Aorta (tissue), 5 donors: ENCODE data around the gene IGSF8. TPM values are rescaled to one million over a fixed set of nuclear protein-coding genes. Genes with fewer than 3 reads are reported as not detected.
"Not testable (repeated sequence)": the region's sequence is repeated elsewhere in the genome, so short reads cannot be mapped to it uniquely, and the experiment has no call there.

Source experiments
- ATAC-seq: fragments of 200-7000 bp; cut with Tn5 transposase; one replicate; pipeline ENCODE4 v1.9.1; 2022; ENCODE audit warnings: moderate library complexity; ENCODE audit not compliant: low FRiP score
- DNase-seq, 2 donors: peaks; one replicate each; pipeline ENCODE4 v3.0.0-alpha.2; 2020
- H3K27ac ChIP-seq, 2 donors: one replicate each; pipeline ENCODE4 v1.5.1; 2013; ENCODE audit warnings: low read length in 2 of 2, mild to moderate bottlenecking in 2 of 2, moderate library complexity in 2 of 2, control low read depth in 1 of 2, inconsistent platforms in 1 of 2, low read depth in 1 of 2
- H3K27me3 ChIP-seq, 2 donors: one replicate each; pipeline ENCODE4 v1.6.1; 2013; ENCODE audit warnings: control low read depth in 1 of 2, low read length in 1 of 2, mild to moderate bottlenecking in 1 of 2, moderate library complexity in 1 of 2; ENCODE audit not compliant: insufficient read depth in 2 of 2, control insufficient read depth in 1 of 2
- H3K36me3 ChIP-seq, 2 donors: one replicate each; pipeline ENCODE4 v1.6.1; 2013; ENCODE audit warnings: control low read depth in 1 of 2, low read length in 1 of 2, mild to moderate bottlenecking in 1 of 2; ENCODE audit not compliant: insufficient read depth in 2 of 2, control insufficient read depth in 1 of 2
- H3K4me1 ChIP-seq, 2 donors: one replicate each; pipeline ENCODE4 v1.6.1; 2013; ENCODE audit warnings: low read length in 2 of 2, control low read depth in 1 of 2, mild to moderate bottlenecking in 1 of 2, moderate library complexity in 1 of 2; ENCODE audit not compliant: insufficient read depth in 2 of 2, control insufficient read depth in 1 of 2
- H3K4me3 ChIP-seq, 2 donors: one replicate each; pipeline ENCODE4 v1.5.1; 2013; ENCODE audit warnings: low read length in 2 of 2, control low read depth in 1 of 2, mild to moderate bottlenecking in 1 of 2
- H3K9me3 ChIP-seq: one replicate; pipeline ENCODE4 v1.6.1; 2013; ENCODE audit warnings: mild to moderate bottlenecking, low read length; ENCODE audit not compliant: control insufficient read depth
- WGBS, 2 donors: extraction: QIAGEN DNeasy Blood & Tissue Kit; methylation state at CpG; one replicate each; pipeline ENCODE4 v1.1.7; 2013; 5-methylcytosine and 5-hydroxymethylcytosine counted together
- intact Hi-C, 2 donors: fragments of 100-400 bp; cut with DNase I; formaldehyde crosslinking; loops; one replicate each; pipeline versions ENCODE4 v1.14.2 to v1.15.0; 2022
- polyA plus RNA-seq, 2 donors: library from polyadenylated mRNA; stranded (reverse); fragments of 200-250 nt; gene quantifications; one replicate each; pipeline ENCODE4 v1.2.3, GENCODE V29; 2013
- total RNA-seq, 2 donors: library from RNA; stranded (reverse); fragmentation: NEBNext Ultra II Directional; extraction: Animal tissue kit (Norgen Biotek cat#: 25700); gene quantifications; one replicate each; pipeline ENCODE4 v1.2.1, GENCODE V29; 2021
- donor health status: healthy with polysubstance abuse.
- donor health status: Bipolar disorder and iron deficiency.
- donor health status: DM: no; HTN: no; CAD: no.
- donor health status: DM: no; HTN: no; CAD: no.
- donor health status: DM: yes; HTN: yes; CAD: no.

Gene IGSF8
- total and polyA plus RNA-seq, 4 donors: 10.5 to 48.0 (median 31.5) TPM

GRCh38 chr1:160115545-160116282, 17.3 kb upstream of the IGSF8 start, which contains the start of gene ATP1A2:
Gene ATP1A2 (plus strand): TSS chr1:160115759. CDS start chr1:160115862, 103 bp downstream.
- H3K4me3 ChIP-seq: peak within 1 kb of the TSS; percentile 1 to 72
- DNase-seq: no peak
- H3K36me3 ChIP-seq: no peaks in the 10 kb centered on the region
- no peaks in the 10 kb centered on the region for H3K9me3 ChIP-seq
- peak; percentile 70 for ATAC-seq
- no peaks in the 10 kb centered on the region for H3K27me3 ChIP-seq
- H3K4me1 ChIP-seq: no peaks in the 10 kb centered on the region
- intact Hi-C loops: loop anchor here in 1 of 2 donors (5.0 kb wide), 2 partner anchors 37 to 77 kb away; partner anchors contain the start of genes ATP1A4 and CASQ1
- WGBS, 2 donors: 3 to 6% methylated on average over 15 to 16 of the region's 16 CpGs
- H3K27ac ChIP-seq: peak within 1 kb of the TSS; percentile 63 to 81

DNA sequence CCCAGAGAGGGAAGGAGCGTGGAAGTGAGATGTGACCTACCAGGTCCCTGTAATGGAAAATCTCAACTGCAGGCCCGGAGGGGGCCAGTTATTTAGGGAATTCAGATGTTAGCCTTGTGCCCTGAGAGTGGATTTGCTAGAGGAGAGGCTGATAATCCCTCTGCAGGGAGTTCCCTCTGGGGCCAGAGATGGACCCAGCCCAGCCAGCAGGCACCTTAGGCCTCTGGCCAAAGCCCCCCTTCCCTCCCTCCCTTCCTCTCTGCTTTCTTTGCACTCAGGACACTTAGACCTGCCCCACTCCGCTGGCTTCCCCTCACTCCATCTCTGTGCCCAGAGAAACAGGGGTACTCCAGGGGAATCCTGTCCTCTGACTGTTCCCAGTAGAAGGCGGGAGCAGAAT, 15.7 kb upstream of the IGSF8 start:
- no peak overlapping the region for H3K4me3 ChIP-seq
- H3K27ac ChIP-seq: peak overlapping the region; percentile 55 to 63
- H3K4me1 ChIP-seq: no peaks in the 10 kb centered on the region
- H3K36me3 ChIP-seq: no peaks in the 10 kb centered on the region
- intact Hi-C loops: no loop called here
- H3K9me3 ChIP-seq: no peaks in the 10 kb centered on the region
- DNase-seq (no peak), ATAC-seq (peak; percentile 1)
- 14 to 17% methylated on average over 4 of the region's 4 CpGs for WGBS, 2 donors
- no peaks in the 10 kb centered on the region for H3K27me3 ChIP-seq

DNA sequence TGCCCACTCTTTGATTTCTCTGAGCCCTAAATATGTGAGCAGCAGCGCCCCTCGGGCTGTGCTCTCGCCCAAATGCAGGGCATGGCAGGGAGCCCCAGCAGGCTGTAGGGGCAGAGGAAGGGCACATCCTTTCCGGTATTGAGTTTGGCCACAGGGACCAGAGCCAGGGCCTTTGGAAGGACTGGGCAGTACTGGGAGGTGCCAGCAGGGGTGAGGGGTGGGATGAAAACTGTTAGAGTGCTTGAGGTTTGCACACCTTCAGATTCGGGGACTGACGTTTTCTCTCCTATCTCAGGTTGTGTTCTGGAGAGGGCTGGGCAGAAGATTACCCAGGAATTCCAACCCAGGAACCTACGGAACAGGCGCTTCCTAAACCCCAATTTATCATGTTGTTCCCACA, 15.0 kb upstream of the IGSF8 start:
- Histone ChIP-seq H3K36me3 (no peaks in the 10 kb centered on the region), H3K4me3 (no peak overlapping the region), H3K4me1 (no peaks in the 10 kb centered on the region), H3K9me3 (no peaks in the 10 kb centered on the region), H3K27me3 (no peaks in the 10 kb centered on the region), H3K27ac (peak overlapping the region; percentile 55 to 58)
- WGBS, 2 donors: 49 to 52% methylated on average over 8 of the region's 8 CpGs
- ATAC-seq: no peak
- DNase-seq: no peak
- intact Hi-C loops: no loop called here

DNA sequence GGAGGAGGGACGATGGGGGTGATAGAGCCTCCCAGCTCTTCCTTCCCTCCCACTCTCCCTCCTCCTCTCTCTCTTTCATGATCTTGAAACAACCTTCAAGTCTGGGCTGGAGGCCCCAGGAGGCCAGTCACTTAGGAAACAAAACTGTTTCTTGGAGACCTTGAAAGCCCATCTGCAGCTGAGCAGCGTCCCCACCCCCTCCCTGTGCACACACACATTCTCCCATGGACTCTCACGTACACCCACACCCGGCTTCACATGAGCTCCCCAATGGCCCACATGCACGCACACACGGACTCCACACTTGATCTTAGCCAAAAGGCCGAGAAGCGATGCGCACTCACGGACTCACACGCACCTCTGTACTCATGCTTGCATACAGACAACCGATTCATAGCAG, 13.9 kb upstream of the IGSF8 start:
- DNase-seq: no peak
- no peak overlapping the region for H3K4me3 ChIP-seq
- 64 to 67% methylated on average over 12 of the region's 12 CpGs for WGBS, 2 donors
- no peaks in the 10 kb centered on the region for H3K27me3 ChIP-seq
- no peak for ATAC-seq
- no peaks in the 10 kb centered on the region for H3K36me3 ChIP-seq
- intact Hi-C loops: no loop called here
- no peaks in the 10 kb centered on the region for H3K9me3 ChIP-seq
- no peaks in the 10 kb centered on the region for H3K4me1 ChIP-seq
- no peak overlapping the region for H3K27ac ChIP-seq

DNA sequence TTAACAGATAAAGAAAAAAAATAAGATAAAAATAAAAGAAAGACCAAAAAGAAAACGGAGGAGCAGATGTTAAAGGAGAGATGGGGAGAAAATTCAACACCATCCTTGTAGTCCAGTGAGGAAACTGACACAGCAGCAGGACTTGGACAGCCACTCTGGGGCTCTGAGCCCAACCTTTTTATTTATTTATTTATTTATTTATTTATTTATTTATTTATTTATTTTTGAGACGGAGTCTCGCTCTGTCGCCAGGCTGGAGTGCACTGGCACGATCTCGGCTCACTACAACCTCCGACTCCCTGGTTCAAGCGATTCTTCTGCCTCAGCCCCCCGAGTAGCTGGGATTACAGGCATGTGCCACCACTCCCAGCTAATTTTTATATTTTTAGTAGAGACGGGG, 13.0 kb upstream of the IGSF8 start:
- H3K36me3 ChIP-seq, intact Hi-C loops, DNase-seq, H3K9me3 ChIP-seq, H3K4me1 ChIP-seq, ATAC-seq, H3K27me3 ChIP-seq, H3K27ac ChIP-seq, H3K4me3 ChIP-seq: not testable (repeated sequence)
- WGBS, 2 donors: 70 to 89% methylated on average over 10 of the region's 10 CpGs

- no peak for ATAC-seq
- H3K27me3 ChIP-seq: no peaks in the 10 kb centered on the region
- H3K36me3 ChIP-seq: no peaks in the 10 kb centered on the region
- no peak overlapping the region for H3K4me3 ChIP-seq
- no peaks in the 10 kb centered on the region for H3K9me3 ChIP-seq
- 51 to 63% methylated on average over 4 of the region's 4 CpGs for WGBS, 2 donors
- H3K27ac ChIP-seq: no peak overlapping the region
- intact Hi-C loops: no loop called here
- no peaks in the 10 kb centered on the region for H3K4me1 ChIP-seq
- no peak for DNase-seq
These were observed 11.3 kb upstream of the IGSF8 start for GRCh38 chr1:160109686-160110085.

- intact Hi-C loops: no loop called here
- Histone ChIP-seq H3K4me1 (no peaks in the 10 kb centered on the region), H3K4me3 (no peak overlapping the region), H3K27ac (no peak overlapping the region), H3K36me3 (no peaks in the 10 kb centered on the region), H3K9me3 (no peaks in the 10 kb centered on the region), H3K27me3 (no peaks in the 10 kb centered on the region)
- DNase-seq (no peak), ATAC-seq (no peak)
- 23 to 28% methylated on average over 6 of the region's 6 CpGs for WGBS, 2 donors
These were observed 10.7 kb upstream of the IGSF8 start for GRCh38 chr1:160108888-160109662.

DNA sequence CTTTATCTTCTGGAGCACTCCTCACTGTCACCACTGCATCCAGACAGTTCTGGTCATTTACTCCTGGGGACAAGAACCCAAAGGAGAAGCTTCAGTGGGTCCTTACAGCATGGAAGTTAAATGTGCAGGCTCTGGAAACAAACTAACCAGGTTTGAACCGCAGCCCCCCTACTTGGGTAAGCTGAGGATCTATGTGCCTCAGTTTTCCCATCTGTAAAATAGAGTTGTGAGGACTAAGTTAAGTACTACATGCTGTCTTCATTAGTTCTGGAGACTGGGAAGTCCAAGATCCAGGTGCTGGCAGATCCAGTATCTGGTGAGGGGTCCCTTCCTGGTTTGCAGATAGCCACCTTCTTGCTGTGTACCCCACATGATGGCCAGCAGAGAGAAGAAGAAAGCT, 9.1 kb upstream of the IGSF8 start:
- Histone ChIP-seq H3K9me3 (no peaks in the 10 kb centered on the region), H3K4me3 (no peak overlapping the region), H3K36me3 (no peaks in the 10 kb centered on the region), H3K27ac (no peak overlapping the region), H3K27me3 (no peaks in the 10 kb centered on the region), H3K4me1 (no peaks in the 10 kb centered on the region)
- no peak for DNase-seq
- ATAC-seq: no peak
- 98 to 100% methylated on average over 1 of the region's 1 CpG for WGBS, 2 donors
- intact Hi-C loops: no loop called here

GRCh38 chr1:160105155-160105554, 6.7 kb upstream of the IGSF8 start:
- no peak overlapping the region for H3K4me3 ChIP-seq
- H3K27ac ChIP-seq: no peak overlapping the region
- ATAC-seq: no peak
- H3K9me3 ChIP-seq: no peaks in the 10 kb centered on the region
- H3K36me3 ChIP-seq: no peaks in the 10 kb centered on the region
- H3K27me3 ChIP-seq: no peaks in the 10 kb centered on the region
- no peaks in the 10 kb centered on the region for H3K4me1 ChIP-seq
- DNase-seq: no peak
- WGBS, 2 donors: 97 to 98% methylated on average over 5 of the region's 5 CpGs
- intact Hi-C loops: no loop called here
